Prostate gland (tissue), 2 donors: ENCODE data around the gene SLC16A10.

Source experiments
- POLR2A ChIP-seq: fragments of 450-650 bp; IDR thresholded peaks from one replicate; pipeline ENCODE4 v1.6.1; 2016; ENCODE audit warnings: antibody characterized with exemption, mild to moderate bottlenecking
- POLR2AphosphoS5 ChIP-seq: sonication (generic); formaldehyde crosslinking; IDR thresholded peaks from one replicate; pipeline ENCODE4 v1.6.1; 2017; ENCODE audit warnings: antibody characterized with exemption
- TF ChIP-seq, protein P1 (sequence below), 4 experiments: fragments of 200-600 bp in 2 of 4; fragments of 450-650 bp in 2 of 4; sonication (generic) in 2 of 4; IDR thresholded peaks; 1 replicate in 3 of 4; 2 replicates in 1 of 4; pipeline ENCODE4 v1.5.1; 2016 to 2019; ENCODE audit warnings: antibody characterized with exemption in 4 of 4, mild to moderate bottlenecking in 2 of 4, moderate library complexity in 2 of 4

DNA sequence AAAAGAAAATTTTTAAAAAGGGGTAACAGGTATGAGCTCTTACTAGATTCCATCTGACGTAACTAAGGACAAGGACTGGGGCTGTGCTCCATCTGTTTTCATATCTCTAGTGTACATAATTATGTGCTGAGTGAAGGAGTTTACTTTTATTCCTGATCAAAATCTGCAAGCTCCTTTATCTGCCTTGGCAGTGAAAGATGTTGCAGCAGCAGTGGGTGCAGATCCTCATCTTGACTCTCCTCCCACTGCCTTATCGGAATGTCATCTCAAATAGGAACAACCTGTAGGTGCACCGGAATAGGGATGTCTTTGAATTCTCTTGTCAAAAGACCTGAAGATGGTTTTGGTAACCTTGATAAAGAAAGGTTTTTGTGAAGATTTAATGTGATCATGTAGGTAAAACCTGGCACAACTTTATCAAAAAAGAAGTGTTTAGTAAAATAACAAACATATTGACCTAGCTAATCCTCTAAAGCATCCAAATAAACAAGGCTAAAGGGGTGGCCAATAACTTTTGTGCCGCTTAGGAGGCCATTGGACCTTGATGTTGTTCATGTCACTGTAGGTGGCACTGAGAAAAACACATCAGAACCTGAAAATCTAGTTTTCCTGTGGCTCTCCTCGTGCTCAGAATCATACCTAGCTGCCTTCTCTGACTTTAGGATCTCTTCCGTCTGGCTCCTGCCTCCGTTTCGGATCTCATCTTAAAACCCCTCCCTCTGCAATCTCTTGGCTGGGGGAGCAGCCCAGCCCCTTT is 19.0 kb upstream of the SLC16A10 start:
- TF ChIP-seq POLR2A (no peak), POLR2AphosphoS5 (peak; percentile 3)
- TF ChIP-seq, protein P1, sequence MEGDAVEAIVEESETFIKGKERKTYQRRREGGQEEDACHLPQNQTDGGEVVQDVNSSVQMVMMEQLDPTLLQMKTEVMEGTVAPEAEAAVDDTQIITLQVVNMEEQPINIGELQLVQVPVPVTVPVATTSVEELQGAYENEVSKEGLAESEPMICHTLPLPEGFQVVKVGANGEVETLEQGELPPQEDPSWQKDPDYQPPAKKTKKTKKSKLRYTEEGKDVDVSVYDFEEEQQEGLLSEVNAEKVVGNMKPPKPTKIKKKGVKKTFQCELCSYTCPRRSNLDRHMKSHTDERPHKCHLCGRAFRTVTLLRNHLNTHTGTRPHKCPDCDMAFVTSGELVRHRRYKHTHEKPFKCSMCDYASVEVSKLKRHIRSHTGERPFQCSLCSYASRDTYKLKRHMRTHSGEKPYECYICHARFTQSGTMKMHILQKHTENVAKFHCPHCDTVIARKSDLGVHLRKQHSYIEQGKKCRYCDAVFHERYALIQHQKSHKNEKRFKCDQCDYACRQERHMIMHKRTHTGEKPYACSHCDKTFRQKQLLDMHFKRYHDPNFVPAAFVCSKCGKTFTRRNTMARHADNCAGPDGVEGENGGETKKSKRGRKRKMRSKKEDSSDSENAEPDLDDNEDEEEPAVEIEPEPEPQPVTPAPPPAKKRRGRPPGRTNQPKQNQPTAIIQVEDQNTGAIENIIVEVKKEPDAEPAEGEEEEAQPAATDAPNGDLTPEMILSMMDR (IDR thresholded peaks at IDR 0.05) = no peak
